Omental fat pad (tissue), 4 donors: ENCODE results near the gene SEMA3A. TPM values are rescaled to one million over a fixed set of nuclear protein-coding genes. Genes with fewer than 3 reads are reported as not detected.

ENCODE experiments used
- ATAC-seq: fragments of 150-250 bp; one replicate; pipeline ENCODE4 v1.9.1; 2016; ENCODE audit warnings: mild to moderate bottlenecking, moderate library complexity; ENCODE audit not compliant: low FRiP score
- DNase-seq: peaks from one replicate; pipeline ENCODE4 v3.0.0-alpha.2; 2019; ENCODE audit warnings: low spot score
- total RNA-seq, 4 donors: library from RNA; depleted of rRNA; stranded (reverse); fragments of >200 nt; gene quantifications; one replicate each; pipeline ENCODE4 v1.1.0, GENCODE V29; 2016
- TF ChIP-seq, protein P1 (sequence below), 3 donors: fragments of 450-650 bp; IDR thresholded peaks; one replicate each; pipeline ENCODE4 v1.5.1; 2016 to 2017; ENCODE audit warnings: antibody characterized with exemption in 3 of 3, mild to moderate bottlenecking in 3 of 3, moderate library complexity in 2 of 3

Gene SEMA3A
- total RNA-seq, 4 donors from 2014 or later: 4.3 to 11.4 (median 7.4) TPM

DNA sequence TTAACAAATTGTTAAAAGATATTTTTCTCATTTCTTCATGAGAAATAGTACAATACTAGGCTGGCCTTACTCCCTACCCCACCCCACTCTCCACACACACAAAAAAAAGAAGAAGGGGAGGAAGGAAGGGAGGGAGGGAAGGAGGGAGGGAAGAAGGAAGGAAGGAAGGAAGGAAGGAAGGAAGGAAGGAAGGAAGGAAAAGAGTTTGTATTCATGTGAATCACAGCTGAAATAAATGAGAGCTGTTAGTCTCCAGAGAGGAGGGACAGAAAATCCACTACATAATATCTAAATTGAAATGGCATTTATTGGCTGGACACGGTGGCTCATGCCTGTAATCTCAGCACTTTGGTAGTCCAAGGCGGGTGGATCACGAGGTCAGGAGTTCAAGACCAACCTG lies 57.8 kb downstream of the SEMA3A start:
- DNase-seq (no peak), ATAC-seq (no peak)
- TF ChIP-seq, protein P1, sequence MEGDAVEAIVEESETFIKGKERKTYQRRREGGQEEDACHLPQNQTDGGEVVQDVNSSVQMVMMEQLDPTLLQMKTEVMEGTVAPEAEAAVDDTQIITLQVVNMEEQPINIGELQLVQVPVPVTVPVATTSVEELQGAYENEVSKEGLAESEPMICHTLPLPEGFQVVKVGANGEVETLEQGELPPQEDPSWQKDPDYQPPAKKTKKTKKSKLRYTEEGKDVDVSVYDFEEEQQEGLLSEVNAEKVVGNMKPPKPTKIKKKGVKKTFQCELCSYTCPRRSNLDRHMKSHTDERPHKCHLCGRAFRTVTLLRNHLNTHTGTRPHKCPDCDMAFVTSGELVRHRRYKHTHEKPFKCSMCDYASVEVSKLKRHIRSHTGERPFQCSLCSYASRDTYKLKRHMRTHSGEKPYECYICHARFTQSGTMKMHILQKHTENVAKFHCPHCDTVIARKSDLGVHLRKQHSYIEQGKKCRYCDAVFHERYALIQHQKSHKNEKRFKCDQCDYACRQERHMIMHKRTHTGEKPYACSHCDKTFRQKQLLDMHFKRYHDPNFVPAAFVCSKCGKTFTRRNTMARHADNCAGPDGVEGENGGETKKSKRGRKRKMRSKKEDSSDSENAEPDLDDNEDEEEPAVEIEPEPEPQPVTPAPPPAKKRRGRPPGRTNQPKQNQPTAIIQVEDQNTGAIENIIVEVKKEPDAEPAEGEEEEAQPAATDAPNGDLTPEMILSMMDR (IDR thresholded peaks at IDR 0.05): no peak

DNA sequence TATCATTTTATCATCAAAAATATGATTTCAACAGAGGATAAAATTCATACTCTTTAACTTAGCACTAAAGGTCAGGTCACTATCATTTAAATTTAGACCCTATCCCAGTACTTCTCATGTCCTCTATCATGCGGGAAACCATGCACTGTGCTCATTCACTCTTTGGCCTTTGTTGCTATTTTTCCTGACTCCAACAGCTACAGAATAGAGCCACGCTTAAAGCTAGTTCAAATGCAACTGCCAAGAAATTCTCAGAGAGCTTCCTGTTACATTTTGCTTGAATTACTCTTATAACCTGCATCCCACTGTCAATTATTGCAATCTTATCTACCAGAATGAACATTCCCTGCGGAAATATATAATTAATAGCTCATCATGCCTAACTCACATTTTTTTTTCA lies 58.3 kb downstream of the SEMA3A start:
- TF ChIP-seq, protein P1 (IDR thresholded peaks at IDR 0.05): no peak
- ATAC-seq (no peak), DNase-seq (no peak)

DNA sequence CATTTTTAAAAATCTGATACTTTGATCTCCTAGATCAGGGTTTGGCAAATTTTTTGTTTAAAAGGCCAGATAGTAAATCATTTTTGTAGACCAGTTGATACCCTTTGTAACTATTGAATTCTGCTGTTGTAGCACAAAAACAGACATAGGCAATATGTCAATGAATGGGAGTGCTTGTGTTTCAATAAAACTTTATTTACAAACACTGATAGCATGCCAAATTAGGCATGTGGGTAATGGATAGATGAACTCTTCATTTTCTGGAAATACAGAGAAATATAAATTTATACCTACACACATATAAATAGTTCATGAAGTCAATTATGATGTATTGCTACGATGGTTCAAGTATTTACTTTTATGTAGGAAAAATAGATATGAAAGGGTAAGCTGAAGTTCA lies 60.4 kb downstream of the SEMA3A start:
- no peak for ATAC-seq
- no peak for DNase-seq
- TF ChIP-seq, protein P1 (IDR thresholded peaks at IDR 0.05): no peak

DNA sequence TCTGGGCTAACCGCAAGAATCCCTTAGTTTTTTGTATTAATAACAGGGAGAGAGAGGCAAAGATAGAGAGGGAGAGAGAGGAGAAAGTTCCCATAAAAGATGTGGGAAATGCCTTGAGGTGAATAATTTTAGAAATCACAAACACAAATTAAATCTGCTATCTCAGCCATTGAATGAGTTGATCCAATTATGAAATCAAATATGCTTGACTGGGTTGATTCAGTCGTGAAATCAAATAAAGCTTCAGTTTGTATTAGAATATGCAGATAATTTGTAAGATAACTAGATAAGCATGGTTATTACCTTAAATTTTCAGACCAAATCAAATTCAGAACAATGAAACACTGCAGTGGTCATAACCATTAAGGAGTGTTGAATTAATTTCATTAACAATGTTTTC lies 68.9 kb downstream of the SEMA3A start:
- ATAC-seq (no peak), DNase-seq (no peak)
- TF ChIP-seq, protein P1 (IDR thresholded peaks at IDR 0.05): no peak

DNA sequence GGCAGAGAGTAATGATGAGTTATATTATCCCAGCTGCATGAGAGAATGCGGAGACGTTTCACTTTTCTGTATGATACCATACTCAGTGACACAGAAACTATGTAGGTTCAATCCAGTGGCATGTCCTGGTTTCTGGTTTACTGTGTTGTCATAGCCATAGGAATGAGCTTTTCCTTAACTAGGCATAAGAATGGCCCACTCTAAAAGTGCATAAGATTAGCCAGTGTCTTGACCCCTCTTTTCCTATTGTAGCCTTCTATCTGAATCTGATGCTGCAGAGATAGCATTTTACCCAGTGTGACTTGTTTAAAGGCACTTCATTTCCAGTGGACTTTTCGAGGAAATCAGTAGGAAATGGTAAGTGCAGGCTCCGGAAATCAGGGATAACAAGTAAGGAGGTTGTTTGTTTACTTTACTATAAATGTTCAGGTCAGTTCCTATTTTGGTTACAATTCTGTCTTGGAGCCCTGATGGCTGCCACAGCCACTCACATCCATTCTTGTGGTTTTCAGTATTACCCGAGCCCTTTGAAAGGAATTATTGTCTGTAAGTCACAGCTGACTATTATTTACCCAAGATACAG lies 70.5 kb downstream of the SEMA3A start:
- no peak for ATAC-seq
- DNase-seq: no peak
- TF ChIP-seq, protein P1 (IDR thresholded peaks at IDR 0.05): no peak

DNA sequence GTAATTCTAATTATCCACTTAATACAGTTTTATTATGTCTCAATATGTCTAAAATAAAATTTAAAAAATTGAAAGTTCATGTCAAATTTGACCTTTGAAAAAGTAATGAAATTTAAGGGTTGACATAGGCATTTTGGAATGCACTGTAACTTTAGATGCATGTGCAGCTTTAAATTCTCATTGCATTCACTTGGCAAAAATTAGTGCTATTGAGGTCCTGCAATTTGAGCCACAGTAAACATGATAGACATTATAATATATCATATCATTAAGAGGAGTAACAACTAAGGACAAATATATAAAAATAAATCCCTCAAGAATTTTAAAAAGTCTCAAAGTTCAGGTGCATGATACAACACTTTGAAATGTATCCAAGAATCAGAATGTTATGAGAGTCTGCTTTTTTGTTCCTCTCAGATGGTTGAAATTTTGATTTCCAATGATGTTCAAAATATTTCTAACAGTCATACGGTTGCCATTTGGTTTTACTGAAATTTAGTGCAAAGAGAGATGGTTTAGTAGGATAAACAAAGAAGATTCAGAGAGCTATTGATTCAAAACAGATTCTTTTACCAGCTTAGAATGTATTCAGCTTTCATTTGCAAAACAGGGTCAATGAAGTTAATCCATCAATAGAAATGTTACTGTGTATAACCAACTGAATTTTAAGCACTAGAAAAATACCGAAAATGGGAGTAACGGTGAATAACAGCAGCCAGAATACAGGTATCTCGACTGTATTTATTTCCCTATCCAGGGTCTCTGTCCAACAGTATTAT lies 71.8 kb downstream of the SEMA3A start:
- no peak for DNase-seq
- TF ChIP-seq, protein P1 (IDR thresholded peaks at IDR 0.05): no peak
- no peak for ATAC-seq

DNA sequence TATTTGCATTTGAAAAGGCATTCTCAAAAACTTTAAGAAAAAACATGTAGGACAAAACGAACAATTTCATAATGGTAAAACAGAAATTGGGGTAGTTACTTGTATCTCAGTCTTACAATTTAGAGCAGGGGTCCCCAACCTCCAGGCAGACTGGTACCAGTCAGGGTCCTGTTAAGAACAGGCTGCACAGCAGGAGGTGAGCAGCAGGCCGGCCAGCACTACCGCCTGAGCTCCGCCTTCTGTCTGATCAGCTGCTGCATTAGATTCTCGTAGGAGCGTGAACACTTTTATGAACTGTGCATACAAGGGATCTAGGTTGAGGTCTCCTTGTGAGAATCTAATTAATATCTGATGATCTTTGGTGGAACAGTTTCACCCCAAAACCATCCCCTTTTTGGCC lies 77.3 kb downstream of the SEMA3A start:
- TF ChIP-seq, protein P1 (IDR thresholded peaks at IDR 0.05): no peak
- ATAC-seq: no peak
- DNase-seq: no peak
